ENCODE measurements around the gene TMEM255A.

Gene TMEM255A

GRCh38 chrX:120244735-120245498, 66.3 kb downstream of the TMEM255A start:
- no peak overlapping the region for H3K14ac ChIP-seq (ENCODE audit: low read length)
- no peak overlapping the region for H2BK12ac ChIP-seq (ENCODE audit: low read length)
- peak overlapping the region; percentile 84 for H3K9ac ChIP-seq (ENCODE audit: low read depth, low read length, poor library complexity)
- peak overlapping the region; percentile 71 to 84 for H3K4me3 ChIP-seq (ENCODE audit: low read length in 2 of 2)
- H4K8ac ChIP-seq (ENCODE audit: low read depth, low read length), result no peak overlapping the region
- no peaks in the 10 kb centered on the region for H3K79me1 ChIP-seq (ENCODE audit: low read depth, low read length)
- WGBS, 2 donors (ENCODE audit: extremely low coverage in 2 of 2, insufficient read length in 2 of 2, insufficient replicate concordance in 1 of 2), result no CpG with 5 or more reads among the region's 43 CpGs
- no peak overlapping the region for H2BK120ac ChIP-seq (ENCODE audit: low read depth, low read length)
- DNase-seq (ENCODE audit: low spot score), result peak; percentile 44
- H3K18ac ChIP-seq (ENCODE audit: low read length), result peak overlapping the region; percentile 64
- no peak overlapping the region for H2BK5ac ChIP-seq (ENCODE audit: low read length)
- no peak overlapping the region for H3K4ac ChIP-seq (ENCODE audit: low read length)
- H3K27ac ChIP-seq (replicated peaks; ENCODE audit: low read length), result no peak overlapping the region
- no peaks in the 10 kb centered on the region for H3K4me1 ChIP-seq (ENCODE audit: control insufficient read depth in 2 of 2, insufficient read depth in 1 of 2, low read depth in 1 of 2, low read length in 2 of 2)
- peak overlapping the region; percentile 62 for H3K4me2 ChIP-seq (ENCODE audit: insufficient read depth, low read length, poor library complexity, severe bottlenecking)
- no peaks in the 10 kb centered on the region for H3K36me3 ChIP-seq (replicated peaks in 1 of 2; ENCODE audit: control insufficient read depth in 2 of 2, insufficient read depth in 2 of 2, low read length in 2 of 2)
- H3K27me3 ChIP-seq (ENCODE audit: control insufficient read depth in 3 of 3, insufficient read depth in 3 of 3, low read depth in 1 of 3, low read length in 3 of 3), result peaks cover 0 to 28% (median 0%) of the 10 kb centered on the region in 3 experiments
- no peak overlapping the region for H2BK15ac ChIP-seq (ENCODE audit: low read length)
- H4K91ac ChIP-seq (ENCODE audit: low read depth, low read length, poor library complexity), result no peak overlapping the region
- H2AFZ ChIP-seq (ENCODE audit: low read length), result peak overlapping the region; percentile 85
- H3K9me3 ChIP-seq (replicated peaks in 1 of 2; ENCODE audit: control insufficient read depth in 2 of 2, insufficient read depth in 1 of 2, low read depth in 1 of 2, low read length in 2 of 2), result no peaks in the 10 kb centered on the region
- no peak overlapping the region for H3K23ac ChIP-seq (ENCODE audit: low read depth, low read length, poor library complexity)
- no peak overlapping the region for H2AK5ac ChIP-seq (ENCODE audit: low read depth, low read length)

GRCh38 chrX:120244395-120244734, 66.9 kb downstream of the TMEM255A start:
- Histone ChIP-seq H3K4me2 (ENCODE audit: insufficient read depth, low read length, poor library complexity, severe bottlenecking) (peak overlapping the region; percentile 62), H3K4me3 (ENCODE audit: low read length in 2 of 2) (peak overlapping the region; percentile 71 to 84), H3K27me3 (ENCODE audit: control insufficient read depth in 3 of 3, insufficient read depth in 3 of 3, low read depth in 1 of 3, low read length in 3 of 3) (peaks cover 0 to 28% (median 0%) of the 10 kb centered on the region in 3 experiments), H3K27ac (replicated peaks; ENCODE audit: low read length) (no peak overlapping the region), H2BK15ac (ENCODE audit: low read length) (no peak overlapping the region), H3K4me1 (ENCODE audit: control insufficient read depth in 2 of 2, insufficient read depth in 1 of 2, low read depth in 1 of 2, low read length in 2 of 2) (no peaks in the 10 kb centered on the region), H3K4ac (ENCODE audit: low read length) (no peak overlapping the region), H2AK5ac (ENCODE audit: low read depth, low read length) (no peak overlapping the region), H3K14ac (ENCODE audit: low read length) (no peak overlapping the region), H3K79me1 (ENCODE audit: low read depth, low read length) (no peaks in the 10 kb centered on the region), H4K8ac (ENCODE audit: low read depth, low read length) (no peak overlapping the region), H2BK5ac (ENCODE audit: low read length) (no peak overlapping the region), H2AFZ (ENCODE audit: low read length) (peak overlapping the region; percentile 85), H2BK12ac (ENCODE audit: low read length) (no peak overlapping the region), H3K9ac (ENCODE audit: low read depth, low read length, poor library complexity) (peak overlapping the region; percentile 84), H3K23ac (ENCODE audit: low read depth, low read length, poor library complexity) (no peak overlapping the region), H3K18ac (ENCODE audit: low read length) (peak overlapping the region; percentile 35), H3K9me3 (replicated peaks in 1 of 2; ENCODE audit: control insufficient read depth in 2 of 2, insufficient read depth in 1 of 2, low read depth in 1 of 2, low read length in 2 of 2) (no peaks in the 10 kb centered on the region), H3K36me3 (replicated peaks in 1 of 2; ENCODE audit: control insufficient read depth in 2 of 2, insufficient read depth in 2 of 2, low read length in 2 of 2) (no peaks in the 10 kb centered on the region), H2BK120ac (ENCODE audit: low read depth, low read length) (no peak overlapping the region), H4K91ac (ENCODE audit: low read depth, low read length, poor library complexity) (no peak overlapping the region)
- no peak for DNase-seq (ENCODE audit: low spot score)
- no CpG with 5 or more reads among the region's 16 CpGs for WGBS, 2 donors (ENCODE audit: extremely low coverage in 2 of 2, insufficient read length in 2 of 2, insufficient replicate concordance in 1 of 2)

- no peak overlapping the region for H2AK5ac ChIP-seq (ENCODE audit: low read depth, low read length)
- no peak overlapping the region for H2BK12ac ChIP-seq (ENCODE audit: low read length)
- H2AFZ ChIP-seq (ENCODE audit: low read length), result no peak overlapping the region
- no peaks in the 10 kb centered on the region for H3K4me1 ChIP-seq (ENCODE audit: control insufficient read depth in 2 of 2, insufficient read depth in 1 of 2, low read depth in 1 of 2, low read length in 2 of 2)
- WGBS, 2 donors (ENCODE audit: extremely low coverage in 2 of 2, insufficient read length in 2 of 2, insufficient replicate concordance in 1 of 2), result no CpG with 5 or more reads among the region's 5 CpGs
- H3K4me2 ChIP-seq (ENCODE audit: insufficient read depth, low read length, poor library complexity, severe bottlenecking), result no peak overlapping the region
- DNase-seq (ENCODE audit: low spot score), result no peak
- no peak overlapping the region for H3K4me3 ChIP-seq (ENCODE audit: low read length in 2 of 2)
- H3K79me1 ChIP-seq (ENCODE audit: low read depth, low read length), result no peaks in the 10 kb centered on the region
- H3K4ac ChIP-seq (ENCODE audit: low read length), result no peak overlapping the region
- H3K9ac ChIP-seq (ENCODE audit: low read depth, low read length, poor library complexity), result no peak overlapping the region
- H3K18ac ChIP-seq (ENCODE audit: low read length), result no peak overlapping the region
- H3K23ac ChIP-seq (ENCODE audit: low read depth, low read length, poor library complexity), result no peak overlapping the region
- no peak overlapping the region for H4K91ac ChIP-seq (ENCODE audit: low read depth, low read length, poor library complexity)
- H4K8ac ChIP-seq (ENCODE audit: low read depth, low read length), result no peak overlapping the region
- no peaks in the 10 kb centered on the region for H3K9me3 ChIP-seq (replicated peaks in 1 of 2; ENCODE audit: control insufficient read depth in 2 of 2, insufficient read depth in 1 of 2, low read depth in 1 of 2, low read length in 2 of 2)
- peaks cover 0 to 17% (median 0%) of the 10 kb centered on the region in 3 experiments for H3K27me3 ChIP-seq (ENCODE audit: control insufficient read depth in 3 of 3, insufficient read depth in 3 of 3, low read depth in 1 of 3, low read length in 3 of 3)
- H2BK15ac ChIP-seq (ENCODE audit: low read length), result no peak overlapping the region
- H3K27ac ChIP-seq (replicated peaks; ENCODE audit: low read length), result no peak overlapping the region
- no peak overlapping the region for H2BK120ac ChIP-seq (ENCODE audit: low read depth, low read length)
- H3K14ac ChIP-seq (ENCODE audit: low read length), result no peak overlapping the region
- peaks cover 0 to 3% of the 10 kb centered on the region in 2 donors for H3K36me3 ChIP-seq (replicated peaks in 1 of 2; ENCODE audit: control insufficient read depth in 2 of 2, insufficient read depth in 2 of 2, low read length in 2 of 2)
- no peak overlapping the region for H2BK5ac ChIP-seq (ENCODE audit: low read length)
Observed at GRCh38 chrX:120242813-120243212, 68.4 kb downstream of the TMEM255A start.

- Histone ChIP-seq H2AFZ (ENCODE audit: low read length) (no peak overlapping the region), H3K4ac (ENCODE audit: low read length) (no peak overlapping the region), H3K9me3 (replicated peaks in 1 of 2; ENCODE audit: control insufficient read depth in 2 of 2, insufficient read depth in 1 of 2, low read depth in 1 of 2, low read length in 2 of 2) (no peaks in the 10 kb centered on the region), H3K27me3 (ENCODE audit: control insufficient read depth in 3 of 3, insufficient read depth in 3 of 3, low read depth in 1 of 3, low read length in 3 of 3) (no peaks in the 10 kb centered on the region), H3K4me1 (ENCODE audit: control insufficient read depth in 2 of 2, insufficient read depth in 1 of 2, low read depth in 1 of 2, low read length in 2 of 2) (no peaks in the 10 kb centered on the region), H3K9ac (ENCODE audit: low read depth, low read length, poor library complexity) (no peak overlapping the region), H3K18ac (ENCODE audit: low read length) (no peak overlapping the region), H3K23ac (ENCODE audit: low read depth, low read length, poor library complexity) (no peak overlapping the region), H3K27ac (replicated peaks; ENCODE audit: low read length) (no peak overlapping the region), H4K8ac (ENCODE audit: low read depth, low read length) (no peak overlapping the region), H3K4me3 (ENCODE audit: low read length in 2 of 2) (no peak overlapping the region), H2BK5ac (ENCODE audit: low read length) (no peak overlapping the region), H2BK15ac (ENCODE audit: low read length) (no peak overlapping the region), H3K14ac (ENCODE audit: low read length) (no peak overlapping the region), H3K4me2 (ENCODE audit: insufficient read depth, low read length, poor library complexity, severe bottlenecking) (no peak overlapping the region), H3K79me1 (ENCODE audit: low read depth, low read length) (no peaks in the 10 kb centered on the region), H2AK5ac (ENCODE audit: low read depth, low read length) (no peak overlapping the region), H2BK120ac (ENCODE audit: low read depth, low read length) (no peak overlapping the region), H3K36me3 (replicated peaks in 1 of 2; ENCODE audit: control insufficient read depth in 2 of 2, insufficient read depth in 2 of 2, low read length in 2 of 2) (peaks cover 0 to 3% of the 10 kb centered on the region in 2 donors), H4K91ac (ENCODE audit: low read depth, low read length, poor library complexity) (no peak overlapping the region), H2BK12ac (ENCODE audit: low read length) (no peak overlapping the region)
- WGBS, 2 donors (ENCODE audit: extremely low coverage in 2 of 2, insufficient read length in 2 of 2, insufficient replicate concordance in 1 of 2), result no CpG with 5 or more reads among the region's 4 CpGs
- no peak for DNase-seq (ENCODE audit: low spot score)
Observed at GRCh38 chrX:120238933-120239332, 72.3 kb downstream of the TMEM255A start.
